HFF-Myc (cell line): ENCODE results near the gene F13A1.

ENCODE experiments used
- DNase-seq: peaks from one replicate; pipeline ENCODE4 v3.0.0-alpha.2; 2011; ENCODE audit warnings: low read depth; ENCODE audit errors: extremely low read depth
- H3K4me3 ChIP-seq: replicated peaks from 2 replicates; pipeline ENCODE4 v1.5.1; 2011; ENCODE audit warnings: low read depth, mild to moderate bottlenecking, control low read depth, low read length
- TF ChIP-seq, protein P1 (sequence below): IDR thresholded peaks from 2 replicates; pipeline ENCODE4 v1.5.1; 2012; ENCODE audit warnings: mild to moderate bottlenecking, low read depth, low read length, control low read depth; ENCODE audit errors: missing control alignments

Gene F13A1

DNA sequence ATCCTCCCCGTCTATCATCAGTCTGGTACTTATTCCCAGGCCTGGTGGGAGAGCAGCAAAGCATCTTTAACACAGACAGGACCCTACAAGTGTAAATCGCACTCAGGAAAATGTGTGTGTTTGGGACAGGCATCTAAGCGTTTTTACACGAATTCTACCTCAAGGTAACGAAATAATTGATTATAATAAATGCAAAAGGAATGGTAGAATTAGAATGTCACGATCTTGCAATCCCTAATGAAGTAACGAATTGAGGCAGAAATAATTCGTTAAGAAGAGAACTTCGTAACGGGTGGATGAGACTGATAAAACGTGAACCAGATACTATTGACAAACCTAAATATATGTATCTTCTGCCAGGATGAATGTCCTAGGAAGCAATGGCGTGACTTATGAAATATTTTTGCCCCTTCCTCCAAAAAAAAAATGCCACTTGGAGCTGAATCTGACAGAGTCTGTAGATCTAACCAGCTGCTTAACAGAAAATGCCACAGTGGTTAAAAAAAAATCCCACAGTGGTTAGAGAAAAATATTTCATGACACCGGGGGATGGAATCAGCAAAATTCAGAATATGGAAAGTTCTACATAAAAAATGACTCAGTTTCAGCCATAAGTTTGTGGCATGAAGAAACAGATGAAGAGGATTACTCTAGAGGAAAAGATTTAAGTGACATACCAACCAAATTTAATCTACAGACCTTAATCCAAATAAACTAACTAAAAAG is 68.7 kb downstream of the F13A1 start:
- TF ChIP-seq, protein P1, sequence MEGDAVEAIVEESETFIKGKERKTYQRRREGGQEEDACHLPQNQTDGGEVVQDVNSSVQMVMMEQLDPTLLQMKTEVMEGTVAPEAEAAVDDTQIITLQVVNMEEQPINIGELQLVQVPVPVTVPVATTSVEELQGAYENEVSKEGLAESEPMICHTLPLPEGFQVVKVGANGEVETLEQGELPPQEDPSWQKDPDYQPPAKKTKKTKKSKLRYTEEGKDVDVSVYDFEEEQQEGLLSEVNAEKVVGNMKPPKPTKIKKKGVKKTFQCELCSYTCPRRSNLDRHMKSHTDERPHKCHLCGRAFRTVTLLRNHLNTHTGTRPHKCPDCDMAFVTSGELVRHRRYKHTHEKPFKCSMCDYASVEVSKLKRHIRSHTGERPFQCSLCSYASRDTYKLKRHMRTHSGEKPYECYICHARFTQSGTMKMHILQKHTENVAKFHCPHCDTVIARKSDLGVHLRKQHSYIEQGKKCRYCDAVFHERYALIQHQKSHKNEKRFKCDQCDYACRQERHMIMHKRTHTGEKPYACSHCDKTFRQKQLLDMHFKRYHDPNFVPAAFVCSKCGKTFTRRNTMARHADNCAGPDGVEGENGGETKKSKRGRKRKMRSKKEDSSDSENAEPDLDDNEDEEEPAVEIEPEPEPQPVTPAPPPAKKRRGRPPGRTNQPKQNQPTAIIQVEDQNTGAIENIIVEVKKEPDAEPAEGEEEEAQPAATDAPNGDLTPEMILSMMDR, result no peak
- no peak overlapping the region for H3K4me3 ChIP-seq
- DNase-seq, result no peak

DNA sequence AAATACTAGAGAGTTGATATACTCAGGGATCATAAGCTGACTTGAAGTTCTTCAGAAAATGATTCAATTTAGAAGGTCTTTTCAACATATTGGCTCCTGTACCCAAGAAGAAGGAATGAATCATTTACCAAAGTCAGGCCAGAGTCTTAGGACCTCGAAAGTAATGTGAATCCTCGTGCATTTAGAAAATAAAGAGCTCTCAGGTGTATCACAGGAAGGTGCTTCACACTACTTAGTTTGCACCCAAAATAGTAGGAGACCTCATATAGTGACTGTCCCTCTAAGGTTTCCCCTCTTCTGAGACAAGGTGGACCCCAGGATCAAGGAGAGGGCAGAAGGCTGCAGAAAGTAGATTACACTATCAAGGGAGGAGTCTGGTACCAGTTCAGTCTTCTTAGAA is 71.8 kb downstream of the F13A1 start:
- DNase-seq, result no peak
- TF ChIP-seq, protein P1, result no peak
- no peak overlapping the region for H3K4me3 ChIP-seq

DNA sequence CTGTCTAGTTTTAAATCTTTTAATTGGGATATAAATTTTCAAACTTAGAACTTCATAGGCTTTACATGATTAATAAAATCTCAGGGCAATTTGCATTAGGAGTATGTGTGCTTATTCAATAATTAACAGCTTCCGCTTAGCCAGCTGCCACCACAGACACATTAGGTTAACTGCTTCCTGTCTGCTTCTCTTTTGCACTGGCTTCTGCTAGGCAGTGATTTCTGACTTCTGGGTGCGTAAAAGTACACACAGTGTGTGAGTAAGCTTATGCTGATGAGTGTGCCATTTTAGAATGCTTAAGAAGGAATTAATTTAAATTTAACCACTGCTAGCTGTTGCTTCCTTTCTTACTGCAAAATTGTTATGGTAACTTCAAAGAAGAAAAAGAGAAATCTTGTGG is 73.9 kb downstream of the F13A1 start:
- TF ChIP-seq, protein P1, result no peak
- no peak overlapping the region for H3K4me3 ChIP-seq

DNA sequence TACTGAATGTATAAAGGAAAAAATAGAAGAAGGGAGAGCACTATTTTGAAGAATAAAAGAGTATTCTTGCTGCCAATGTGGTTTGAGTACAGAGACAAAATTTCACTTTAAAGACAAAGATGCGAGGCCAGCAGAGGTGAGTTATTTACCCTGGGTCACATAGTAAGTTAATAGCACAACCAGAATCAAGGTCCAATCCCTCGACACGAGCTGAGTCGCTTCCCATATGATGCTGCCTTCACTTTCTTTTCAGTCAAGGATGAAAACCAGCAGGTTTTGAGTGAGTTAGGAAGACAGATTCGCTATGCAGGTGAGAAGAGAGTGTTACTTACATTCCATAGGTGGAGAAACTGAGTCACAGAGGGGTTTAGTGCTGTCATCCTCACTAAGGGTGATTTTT is 75.8 kb downstream of the F13A1 start:
- TF ChIP-seq, protein P1, result no peak
- DNase-seq, result no peak

More for the DNA sequence above, 73.9 kb downstream of the F13A1 start:
- DNase-seq, result no peak

DNA sequence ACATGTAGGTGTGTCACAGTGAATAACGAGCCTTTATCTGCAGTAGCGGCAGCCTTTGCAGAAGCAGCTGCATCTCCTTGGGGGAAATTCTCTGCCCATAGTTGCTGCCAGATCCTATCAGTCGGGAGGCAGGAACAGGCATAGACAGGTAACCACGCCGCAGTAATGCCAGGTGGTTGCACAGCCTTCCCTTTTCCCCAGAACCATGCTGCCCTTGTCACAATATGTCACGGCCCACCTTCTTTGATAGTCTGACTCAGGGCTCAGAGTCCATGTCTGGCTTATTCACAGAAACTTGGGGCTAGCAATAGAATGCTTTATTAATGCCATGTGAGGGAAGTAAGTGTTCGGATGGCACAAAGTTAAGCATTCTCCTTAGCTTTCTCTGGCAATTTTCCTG is 76.6 kb downstream of the F13A1 start:
- no peak overlapping the region for H3K4me3 ChIP-seq
- DNase-seq, result no peak
- TF ChIP-seq, protein P1, result no peak

More for the DNA sequence above, 75.8 kb downstream of the F13A1 start:
- H3K4me3 ChIP-seq, result no peak overlapping the region

DNA sequence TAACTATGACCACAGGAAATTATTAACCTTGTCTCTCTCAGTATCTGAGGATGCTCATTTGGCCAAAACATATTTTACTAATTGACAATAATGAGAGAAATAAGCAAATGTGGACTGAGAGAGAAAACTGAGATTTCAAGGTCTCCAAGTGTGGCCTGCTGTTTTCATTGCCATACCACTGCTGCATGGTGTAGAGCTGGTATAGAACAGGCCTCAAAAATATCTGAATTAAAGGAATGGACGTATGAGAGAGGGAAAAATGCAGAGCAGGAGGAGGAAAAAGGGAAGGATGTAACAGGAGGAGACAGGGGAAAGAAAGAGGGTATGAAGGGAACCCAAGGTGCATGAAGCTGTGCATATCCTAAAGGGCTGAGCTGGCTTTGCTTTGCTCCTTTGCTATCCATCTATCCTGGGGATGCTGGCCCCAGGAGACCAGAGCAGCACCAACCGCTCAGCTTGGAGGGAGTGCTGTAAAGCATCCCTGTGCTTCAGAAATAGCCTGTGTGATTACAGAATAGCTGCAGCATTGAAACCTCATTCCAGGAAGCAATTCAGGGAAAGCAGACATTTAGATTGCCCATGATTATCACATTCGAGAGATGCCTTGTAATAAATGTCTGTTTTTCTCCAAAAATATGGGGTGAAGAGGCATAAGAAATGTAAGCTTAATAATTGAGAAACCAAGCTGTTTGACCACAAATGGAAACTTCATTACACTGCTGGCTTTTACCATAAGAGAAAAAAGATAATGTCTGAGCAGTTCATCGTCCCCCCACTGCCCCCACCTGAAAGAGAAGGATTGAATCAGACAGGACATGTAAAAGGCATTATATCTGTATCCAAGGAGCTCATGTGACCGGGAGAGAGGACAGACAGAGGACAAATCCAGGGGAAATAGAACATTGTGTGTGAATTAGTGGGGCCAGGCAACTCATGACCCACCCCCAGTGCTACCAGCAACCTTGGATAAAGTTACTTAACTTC is 80.6 kb downstream of the F13A1 start:
- no peak for DNase-seq
- TF ChIP-seq, protein P1, result no peak
- no peak overlapping the region for H3K4me3 ChIP-seq
